Suprapubic skin (tissue), 4 donors: ENCODE results near the gene LGALS4.

ENCODE experiments used
- CTCF ChIP-seq, 2 donors: fragments of 200-600 bp in 1 of 2; fragments of 450-650 bp in 1 of 2; sonication (generic) in 1 of 2; IDR thresholded peaks; one replicate each; pipeline ENCODE4 v1.5.1; 2016 to 2019; ENCODE audit warnings: antibody characterized with exemption in 2 of 2, mild to moderate bottlenecking in 1 of 2, moderate library complexity in 1 of 2
- POLR2A ChIP-seq, 2 donors: fragments of 450-650 bp; IDR thresholded peaks; one replicate each; pipeline ENCODE4 v1.6.1; 2017; ENCODE audit warnings: antibody characterized with exemption in 2 of 2, mild to moderate bottlenecking in 2 of 2, moderate library complexity in 2 of 2
- POLR2AphosphoS5 ChIP-seq, 3 donors: sonication (generic); formaldehyde crosslinking; IDR thresholded peaks; one replicate each; pipeline ENCODE4 v1.6.1; 2017; ENCODE audit warnings: antibody characterized with exemption in 3 of 3

DNA sequence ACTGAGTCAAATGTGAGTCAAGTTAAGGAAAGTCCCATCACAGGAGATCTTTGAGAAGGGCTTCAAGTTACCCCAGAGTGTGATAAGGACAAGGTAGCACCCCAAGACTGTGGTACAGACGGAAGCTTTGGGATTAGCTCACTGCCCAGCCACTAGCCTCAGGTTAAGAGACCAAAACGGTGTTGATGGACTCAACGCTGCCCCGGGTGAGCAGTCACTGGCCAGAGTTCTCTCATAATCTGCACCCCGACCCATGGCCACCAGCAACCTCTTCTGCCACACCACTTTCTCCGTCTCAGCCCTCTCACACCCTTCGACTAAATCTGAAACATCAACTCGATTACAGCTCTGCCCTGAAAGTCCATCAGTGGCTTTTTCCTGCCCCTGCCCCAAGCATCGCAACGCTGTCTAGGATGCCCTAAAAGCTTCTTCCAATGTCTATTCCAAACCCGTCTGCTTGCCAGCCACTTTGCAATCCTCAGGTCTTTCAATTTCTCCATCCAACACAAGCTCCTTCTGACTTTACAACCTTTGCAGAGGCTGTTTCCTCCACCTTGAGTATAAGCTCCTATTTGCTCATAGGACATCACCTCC, 31.4 kb upstream of the LGALS4 start:
- TF ChIP-seq CTCF (IDR thresholded peaks at IDR 0.05): no peak
- TF ChIP-seq POLR2AphosphoS5 (IDR thresholded peaks at IDR 0.05): no peak
- TF ChIP-seq POLR2A (IDR thresholded peaks at IDR 0.05): no peak
